Heart left ventricle (tissue), 16 donors: ENCODE results near the gene COL19A1. TPM values are rescaled to one million over a fixed set of nuclear protein-coding genes. Genes with fewer than 3 reads are reported as not detected.

Experiments
- ATAC-seq, 4 donors: fragments of 200-7000 bp; cut with Tn5 transposase; one replicate each; pipeline ENCODE4 v1.9.1; 2020 to 2022; ENCODE audit warnings: moderate library complexity in 4 of 4, mild to moderate bottlenecking in 3 of 4, moderate number of reproducible peaks in 1 of 4
- DNase-seq, 5 donors: peaks; one replicate each; pipeline ENCODE4 v3.0.0-alpha.2; 2020
- H3K27ac ChIP-seq, 12 donors: fragments of 200-600 bp; sonication (generic) in 4 of 12; one replicate each; pipeline versions ENCODE4 v1.5.0 to v1.8.0; 2016 to 2022; ENCODE audit warnings: mild to moderate bottlenecking in 2 of 12
- H3K27me3 ChIP-seq, 9 donors: fragments of 200-600 bp; sonication (generic) in 2 of 9; one replicate each; pipeline versions ENCODE4 v1.5.1 to v1.8.0; 2016 to 2022; ENCODE audit warnings: mild to moderate bottlenecking in 3 of 9
- H3K36me3 ChIP-seq, 9 donors: fragments of 200-600 bp; sonication (generic) in 2 of 9; one replicate each; pipeline versions ENCODE4 v1.5.0 to v1.8.0; 2018 to 2022; ENCODE audit warnings: mild to moderate bottlenecking in 2 of 9
- H3K4me1 ChIP-seq, 12 donors: fragments of 200-600 bp; sonication (generic) in 4 of 12; one replicate each; pipeline versions ENCODE4 v1.5.0 to v1.8.0; 2016 to 2022; ENCODE audit warnings: mild to moderate bottlenecking in 3 of 12
- H3K4me3 ChIP-seq, 12 donors: fragments of 200-600 bp; sonication (generic) in 4 of 12; one replicate each; pipeline versions ENCODE4 v1.5.0 to v1.8.0; 2017 to 2022; ENCODE audit warnings: mild to moderate bottlenecking in 9 of 12, moderate library complexity in 4 of 12
- H3K9me3 ChIP-seq, 12 donors: fragments of 200-600 bp; sonication (generic) in 4 of 12; one replicate each; pipeline versions ENCODE4 v1.5.0 to v1.8.0; 2016 to 2022; ENCODE audit warnings: mild to moderate bottlenecking in 1 of 12
- CTCF ChIP-seq, 12 donors: fragments of 200-600 bp; sonication (generic) in 4 of 12; IDR thresholded peaks; one replicate each; pipeline versions ENCODE4 v1.5.0 to v1.8.0; 2018 to 2022; ENCODE audit warnings: antibody characterized with exemption in 12 of 12, mild to moderate bottlenecking in 5 of 12
- POLR2A ChIP-seq, 2 donors: fragments of 450-650 bp; IDR thresholded peaks; one replicate each; pipeline ENCODE4 v1.6.1; 2017; ENCODE audit warnings: antibody characterized with exemption in 2 of 2, mild to moderate bottlenecking in 2 of 2, moderate library complexity in 2 of 2
- WGBS, 4 donors: extraction: QIAGEN DNeasy Blood & Tissue Kit in 2 of 4; methylation state at CpG; one replicate each; pipeline versions ENCODE4 v1.1.5 to v1.1.7; 2013 to 2018; 5-methylcytosine and 5-hydroxymethylcytosine counted together
- intact Hi-C, 10 donors: fragments of 100-400 bp; cut with DNase I; formaldehyde crosslinking; loops; one replicate each; pipeline versions ENCODE4 v1.11.1 to v1.14.2; 2022
- polyA plus RNA-seq, 2 donors: library from polyadenylated mRNA; stranded (reverse); fragments of 200-250 nt; gene quantifications; one replicate each; pipeline ENCODE4 v1.2.3, GENCODE V29; 2013
- total RNA-seq, 9 donors: library from RNA; depleted of rRNA in 2 of 9; stranded (reverse); fragments of >200 nt in 2 of 9; fragmentation: NEBNext Ultra II Directional in 3 of 9; extraction: Animal tissue kit (Norgen Biotek cat#: 25700) in 3 of 9; gene quantifications; one replicate each; pipeline versions ENCODE4 v1.1.0 to v1.2.4, GENCODE V29; 2016 to 2023
- donor health status: ischemic (EF 13 %, LVEDD 7.1; RV severe dilation, severe dysfunction).
- donor health status: healthy with polysubstance abuse.
- donor health status: DM: no; HTN: yes; CAD: no.
- donor health status: DM: no; HTN: no; CAD: no.
- donor health status: ischemic (EF 25% LVEDD 6.9; RV normal size, moderate dysfunction).
- donor health status: ischemic (EF 25% LVEDD 5.7; RV mildly dilated, moderate dysfunction).
- donor health status: healthy.
- donor health status: DM: yes; HTN: yes; CAD: no.
- donor health status: ischemic (EF 35%, LVEDD 5.7; RV mildly dilated, moderate dysfunction).
- donor health status: nonischemic (EF 11% LVEDD 7.7; RV severe dilation, severe dysfunction).
- donor health status: DM: yes; HTN: yes; CAD: no.
- donor health status: PGD.
- donor health status: ischemic (EF 29% LVEDD 5.4; RV normal size, mild dysfunction).
- donor health status: nonischemic (EF 23%, LVEDD 6.1; RV moderate dilation, normal function).

COL19A1 gene
- total and polyA plus RNA-seq, 11 donors: 0.69 to 4.6 (median 1.6) TPM

GRCh38 chr6:70216767-70217166, 350.4 kb downstream of the COL19A1 start:
- Histone ChIP-seq H3K27ac (no peak overlapping the region), H3K4me3 (no peak overlapping the region), H3K4me1 (no peaks in the 10 kb centered on the region), H3K36me3 (no peaks in the 10 kb centered on the region), H3K27me3 (peaks cover 0 to 11% (median 0%) of the 10 kb centered on the region in 9 donors), H3K9me3 (no peaks in the 10 kb centered on the region)
- 53 to 58% (median 57%) methylated on average over 7 to 8 of the region's 8 CpGs for WGBS, 4 donors
- intact Hi-C loops: loop anchor here in 2 of 10 donors (10.0 kb wide), 1 partner anchor 798 kb away; no protein-coding TSS in a partner anchor
- ATAC-seq (no peak), DNase-seq (no peak)
- TF ChIP-seq CTCF (IDR thresholded peaks at IDR 0.05) (no peak), POLR2A (IDR thresholded peaks at IDR 0.05) (no peak)

GRCh38 chr6:70219943-70220613, 353.7 kb downstream of the COL19A1 start:
- Histone ChIP-seq H3K27me3 (peaks cover 0 to 11% (median 0%) of the 10 kb centered on the region in 9 donors), H3K36me3 (no peaks in the 10 kb centered on the region), H3K9me3 (no peaks in the 10 kb centered on the region), H3K4me3 (no peak overlapping the region), H3K4me1 (no peaks in the 10 kb centered on the region), H3K27ac (no peak overlapping the region)
- 79 to 86% (median 82%) methylated on average over 1 of the region's 1 CpG for WGBS, 4 donors
- TF ChIP-seq CTCF (IDR thresholded peaks at IDR 0.05): no peak
- no peak for TF ChIP-seq POLR2A (IDR thresholded peaks at IDR 0.05)
- DNase-seq (no peak), ATAC-seq (no peak)
- intact Hi-C loops: loop anchor here (2.0 to 10.0 kb wide), 11 partner anchors 65 to 795 kb away; no protein-coding TSS in a partner anchor

GRCh38 chr6:70221025-70221714, 354.8 kb downstream of the COL19A1 start:
- no peak for DNase-seq

More at GRCh38 chr6:70221025-70221714, 354.8 kb downstream of the COL19A1 start:
- intact Hi-C loops: loop anchor here (1.0 to 10.0 kb wide), 12 partner anchors 64 to 794 kb away; no protein-coding TSS in a partner anchor
- Histone ChIP-seq H3K27me3 (peaks cover 0 to 11% (median 0%) of the 10 kb centered on the region in 9 donors), H3K4me1 (no peaks in the 10 kb centered on the region), H3K36me3 (no peaks in the 10 kb centered on the region), H3K4me3 (no peak overlapping the region), H3K27ac (no peak overlapping the region), H3K9me3 (no peaks in the 10 kb centered on the region)
- peak; percentile 60 to 85 (median 77) for TF ChIP-seq CTCF (IDR thresholded peaks at IDR 0.05)
- no peak for TF ChIP-seq POLR2A (IDR thresholded peaks at IDR 0.05)
- ATAC-seq: peak in 2 of 4 donors; percentile 50 to 55
- 21 to 25% (median 23%) methylated on average over 4 of the region's 4 CpGs for WGBS, 4 donors
